NT2/D1 (cell line): ENCODE data around the gene TTLL13.

Experiments
- SUZ12 ChIP-seq: IDR thresholded peaks from 2 replicates; pipeline ENCODE4 v1.6.1; 2011; ENCODE audit not compliant: insufficient read length, insufficient read depth; ENCODE audit errors: extremely low read depth
- YY1 ChIP-seq: IDR thresholded peaks from 2 replicates; pipeline ENCODE4 v1.6.1; 2011; ENCODE audit not compliant: insufficient read length, insufficient read depth
- ZNF274 ChIP-seq: IDR thresholded peaks from 2 replicates; pipeline ENCODE4 v1.6.1; 2011; ENCODE audit warnings: mild to moderate bottlenecking, low read depth, low read length

GRCh38 chr15:90271459-90272166, 22.3 kb downstream of the TTLL13 start:
- no peak for TF ChIP-seq ZNF274
- no peak for TF ChIP-seq SUZ12
- TF ChIP-seq YY1, result no peak
